HL-60 (cell line): Measurements from ENCODE around the gene SIGLEC8.

ENCODE experiments used
- CTCF ChIP-seq: IDR thresholded peaks from one replicate; pipeline ENCODE4 v1.5.1; 2011; ENCODE audit warnings: low read length, control low read depth, inconsistent platforms; ENCODE audit not compliant: insufficient read depth
- GABPA ChIP-seq: IDR thresholded peaks from 2 replicates; pipeline ENCODE4 v1.6.1; 2012; ENCODE audit warnings: low read depth
- POLR2AphosphoS5 ChIP-seq: IDR thresholded peaks from 2 replicates; pipeline ENCODE4 v1.6.1; 2012; ENCODE audit warnings: low read depth
- REST ChIP-seq: IDR thresholded peaks from 2 replicates; pipeline ENCODE4 v1.6.1; 2012; ENCODE audit warnings: low read depth; ENCODE audit not compliant: insufficient replicate concordance
- SPI1 ChIP-seq: IDR thresholded peaks from 2 replicates; pipeline ENCODE4 v1.6.1; 2012; ENCODE audit warnings: low read depth, mild to moderate bottlenecking, borderline replicate concordance

GRCh38 chr19:51480590-51480989, 22.3 kb upstream of the SIGLEC8 start:
- TF ChIP-seq CTCF: no peak
- TF ChIP-seq SPI1: no peak
- peak; percentile 99 for TF ChIP-seq REST
- no peak for TF ChIP-seq POLR2AphosphoS5
- TF ChIP-seq GABPA: no peak
